Hepatocyte (in vitro differentiated cells): ENCODE measurements around the gene RASAL2. TPM values are rescaled to one million over a fixed set of nuclear protein-coding genes. Genes with fewer than 3 reads are reported as not detected.
A peak's percentile ranks its signal among the peaks of the same experiment; 100 is the strongest.

Experiments used
- DNase-seq: peaks from one replicate; pipeline ENCODE4 v3.0.0-alpha.2; 2016; ENCODE audit warnings: low spot score
- H2AFZ ChIP-seq: fragments of 200-600 bp; sonication (generic); 2 replicates; pipeline ENCODE4 v1.6.0; 2016; ENCODE audit warnings: antibody characterized with exemption, mild to moderate bottlenecking
- H3K27ac ChIP-seq: fragments of 200-600 bp; sonication (generic); 2 replicates; pipeline ENCODE4 v1.5.1; 2016; ENCODE audit warnings: mild to moderate bottlenecking
- H3K27me3 ChIP-seq: fragments of 200-600 bp; sonication (generic); 2 replicates; pipeline ENCODE4 v1.6.1; 2016
- H3K36me3 ChIP-seq: fragments of 200-600 bp; sonication (generic); replicated peaks from 2 replicates; pipeline ENCODE4 v1.5.1; 2016; ENCODE audit warnings: low read depth; ENCODE audit not compliant: insufficient read depth
- H3K4me1 ChIP-seq: fragments of 200-600 bp; sonication (generic); 2 replicates; pipeline ENCODE4 v1.5.1; 2016; ENCODE audit warnings: mild to moderate bottlenecking, moderate library complexity; ENCODE audit not compliant: insufficient read depth
- H3K4me2 ChIP-seq: fragments of 200-600 bp; sonication (generic); 2 replicates; pipeline ENCODE4 v1.6.0; 2016
- H3K4me3 ChIP-seq: fragments of 200-600 bp; sonication (generic); 2 replicates; pipeline ENCODE4 v1.5.1; 2016; ENCODE audit warnings: mild to moderate bottlenecking
- H3K79me2 ChIP-seq: fragments of 200-600 bp; sonication (generic); 2 replicates; pipeline ENCODE4 v1.6.0; 2017; ENCODE audit warnings: mild to moderate bottlenecking
- H3K9me2 ChIP-seq: fragments of 200-600 bp; sonication (generic); replicated peaks from 2 replicates; pipeline ENCODE4 v1.6.0; 2017; ENCODE audit warnings: mild to moderate bottlenecking; ENCODE audit not compliant: insufficient read depth
- H3K9me3 ChIP-seq: fragments of 200-600 bp; sonication (generic); 2 replicates; pipeline ENCODE4 v1.5.1; 2016; ENCODE audit warnings: low read depth, mild to moderate bottlenecking
- H4K20me1 ChIP-seq: fragments of 200-600 bp; sonication (generic); 2 replicates; pipeline ENCODE4 v1.6.0; 2016; ENCODE audit warnings: mild to moderate bottlenecking; ENCODE audit not compliant: insufficient read depth, poor library complexity, severe bottlenecking
- EZH2 ChIP-seq: fragments of 200-600 bp; sonication (generic); IDR thresholded peaks from 2 replicates; pipeline ENCODE4 v1.6.1; 2016; ENCODE audit warnings: antibody characterized with exemption, mild to moderate bottlenecking, borderline replicate concordance
- EZH2phosphoT487 ChIP-seq: fragments of 200-600 bp; sonication (generic); IDR thresholded peaks from one replicate; pipeline ENCODE4 v1.6.1; 2018; ENCODE audit warnings: antibody characterized with exemption, mild to moderate bottlenecking, low read depth, moderate library complexity; ENCODE audit not compliant: unreplicated experiment, severe bottlenecking
- WGBS: methylation state at CpG from one replicate; pipeline ENCODE4 v1.1.6; 2016; ENCODE audit warnings: low lambda C conversion rate; ENCODE audit errors: missing lambda C conversion rate; 5-methylcytosine and 5-hydroxymethylcytosine counted together
- polyA plus RNA-seq: library from polyadenylated mRNA; unstranded; fragments of >200 nt; fragmentation: Nextera tagmentation; extraction: Ambion mirVana; gene quantifications from 2 replicates; pipeline ENCODE4 v1.2.1, GENCODE V29; 2016
- total RNA-seq: library from RNA; depleted of rRNA; stranded (reverse); fragments of >200 nt; gene quantifications from 2 replicates; pipeline ENCODE4 v1.2.3, GENCODE V29; 2014
- TF ChIP-seq, protein P1 (sequence below): fragments of 200-600 bp; sonication (generic); IDR thresholded peaks from 2 replicates; pipeline ENCODE4 v1.5.1; 2016; ENCODE audit warnings: antibody characterized with exemption, mild to moderate bottlenecking; ENCODE audit not compliant: poor library complexity

RASAL2 gene
- total and polyA plus RNA-seq, 2 experiments from 2014 or later, result 8.7 to 24.0 TPM

DNA sequence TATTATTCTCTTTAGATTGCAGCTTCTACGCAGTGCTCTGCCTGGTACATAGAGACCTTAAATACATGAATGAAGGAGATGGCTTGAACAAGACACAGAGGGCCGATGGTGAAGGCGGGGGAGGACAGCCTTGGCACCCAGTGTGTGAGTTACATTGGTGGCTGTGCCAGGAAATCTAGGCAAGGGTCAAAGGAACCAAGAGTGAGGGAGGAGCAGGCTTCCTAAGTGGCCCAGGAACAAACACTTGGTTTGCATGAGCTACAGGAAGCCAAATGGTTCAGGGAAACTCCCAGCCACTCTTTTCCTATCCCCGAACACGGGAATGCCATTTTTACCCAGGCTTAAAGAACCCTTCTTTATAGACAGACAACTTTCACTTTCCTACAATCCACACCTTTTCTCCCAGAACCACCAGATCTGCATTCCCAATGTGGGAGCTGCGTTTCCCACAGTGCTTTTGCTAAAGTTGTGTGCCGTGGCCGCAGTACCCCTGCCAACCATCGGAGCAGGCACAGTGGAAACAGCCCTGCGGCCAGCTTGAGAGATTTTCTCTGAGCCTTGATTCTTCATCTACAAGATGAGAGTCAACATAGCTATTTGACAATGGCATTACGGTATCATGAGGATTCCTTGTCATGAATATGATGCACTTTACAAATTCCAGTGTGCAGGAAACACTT, 406.3 kb downstream of the RASAL2 start:
- no peaks in the 10 kb centered on the region for H4K20me1 ChIP-seq
- no peaks in the 10 kb centered on the region for H3K36me3 ChIP-seq
- H3K79me2 ChIP-seq, result no peaks in the 10 kb centered on the region
- no peak overlapping the region for H2AFZ ChIP-seq
- no peaks in the 10 kb centered on the region for H3K9me3 ChIP-seq
- no peaks in the 10 kb centered on the region for H3K9me2 ChIP-seq
- WGBS, result 85% methylated on average over 11 of the region's 11 CpGs
- DNase-seq, result no peak
- no peak overlapping the region for H3K4me3 ChIP-seq
- no peaks in the 10 kb centered on the region for H3K27me3 ChIP-seq
- H3K4me1 ChIP-seq, result no peaks in the 10 kb centered on the region
- no peak overlapping the region for H3K27ac ChIP-seq
- no peak overlapping the region for H3K4me2 ChIP-seq
- TF ChIP-seq EZH2phosphoT487, result no peak
- TF ChIP-seq, protein P1, sequence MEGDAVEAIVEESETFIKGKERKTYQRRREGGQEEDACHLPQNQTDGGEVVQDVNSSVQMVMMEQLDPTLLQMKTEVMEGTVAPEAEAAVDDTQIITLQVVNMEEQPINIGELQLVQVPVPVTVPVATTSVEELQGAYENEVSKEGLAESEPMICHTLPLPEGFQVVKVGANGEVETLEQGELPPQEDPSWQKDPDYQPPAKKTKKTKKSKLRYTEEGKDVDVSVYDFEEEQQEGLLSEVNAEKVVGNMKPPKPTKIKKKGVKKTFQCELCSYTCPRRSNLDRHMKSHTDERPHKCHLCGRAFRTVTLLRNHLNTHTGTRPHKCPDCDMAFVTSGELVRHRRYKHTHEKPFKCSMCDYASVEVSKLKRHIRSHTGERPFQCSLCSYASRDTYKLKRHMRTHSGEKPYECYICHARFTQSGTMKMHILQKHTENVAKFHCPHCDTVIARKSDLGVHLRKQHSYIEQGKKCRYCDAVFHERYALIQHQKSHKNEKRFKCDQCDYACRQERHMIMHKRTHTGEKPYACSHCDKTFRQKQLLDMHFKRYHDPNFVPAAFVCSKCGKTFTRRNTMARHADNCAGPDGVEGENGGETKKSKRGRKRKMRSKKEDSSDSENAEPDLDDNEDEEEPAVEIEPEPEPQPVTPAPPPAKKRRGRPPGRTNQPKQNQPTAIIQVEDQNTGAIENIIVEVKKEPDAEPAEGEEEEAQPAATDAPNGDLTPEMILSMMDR, result peak; percentile 11

DNA sequence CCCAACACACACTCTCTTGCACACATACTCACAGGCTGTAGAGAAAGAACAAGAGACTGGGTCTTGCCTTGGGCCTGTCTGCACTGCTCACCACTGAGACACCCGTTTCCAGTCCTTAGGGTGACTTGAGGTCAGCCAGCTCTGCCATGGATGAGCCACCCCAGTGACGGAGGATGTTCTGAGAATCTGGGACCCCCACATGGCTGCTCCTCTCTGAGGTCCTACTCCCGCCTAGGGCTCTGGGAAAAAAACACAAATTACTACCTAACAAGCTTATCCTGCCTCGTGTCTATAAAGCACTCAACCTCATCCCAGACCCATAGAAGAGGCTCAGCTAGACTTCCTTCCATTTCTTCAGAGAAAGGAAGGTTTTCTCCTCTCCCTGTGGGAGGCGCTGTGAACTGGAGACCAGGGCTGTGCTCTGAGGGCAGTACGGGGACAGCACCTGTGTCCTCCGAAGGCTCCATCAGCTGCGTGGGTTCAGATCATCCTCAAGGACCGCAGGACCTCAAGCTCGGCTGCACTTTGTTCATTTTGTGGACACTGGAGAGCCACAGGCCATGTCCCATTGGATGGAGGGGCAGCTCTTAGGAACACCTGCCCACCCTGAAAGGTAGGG, 407.1 kb downstream of the RASAL2 start:
- Histone ChIP-seq H3K4me2 (no peak overlapping the region), H2AFZ (no peak overlapping the region), H3K36me3 (no peaks in the 10 kb centered on the region), H3K79me2 (no peaks in the 10 kb centered on the region), H4K20me1 (no peaks in the 10 kb centered on the region), H3K27me3 (no peaks in the 10 kb centered on the region), H3K9me3 (no peaks in the 10 kb centered on the region), H3K4me3 (no peak overlapping the region), H3K27ac (no peak overlapping the region), H3K9me2 (no peaks in the 10 kb centered on the region), H3K4me1 (no peaks in the 10 kb centered on the region)
- TF ChIP-seq EZH2 (no peak), EZH2phosphoT487 (no peak)
- TF ChIP-seq, protein P1, result no peak
- WGBS, result 89% methylated on average over 10 of the region's 10 CpGs
- DNase-seq, result no peak

DNA sequence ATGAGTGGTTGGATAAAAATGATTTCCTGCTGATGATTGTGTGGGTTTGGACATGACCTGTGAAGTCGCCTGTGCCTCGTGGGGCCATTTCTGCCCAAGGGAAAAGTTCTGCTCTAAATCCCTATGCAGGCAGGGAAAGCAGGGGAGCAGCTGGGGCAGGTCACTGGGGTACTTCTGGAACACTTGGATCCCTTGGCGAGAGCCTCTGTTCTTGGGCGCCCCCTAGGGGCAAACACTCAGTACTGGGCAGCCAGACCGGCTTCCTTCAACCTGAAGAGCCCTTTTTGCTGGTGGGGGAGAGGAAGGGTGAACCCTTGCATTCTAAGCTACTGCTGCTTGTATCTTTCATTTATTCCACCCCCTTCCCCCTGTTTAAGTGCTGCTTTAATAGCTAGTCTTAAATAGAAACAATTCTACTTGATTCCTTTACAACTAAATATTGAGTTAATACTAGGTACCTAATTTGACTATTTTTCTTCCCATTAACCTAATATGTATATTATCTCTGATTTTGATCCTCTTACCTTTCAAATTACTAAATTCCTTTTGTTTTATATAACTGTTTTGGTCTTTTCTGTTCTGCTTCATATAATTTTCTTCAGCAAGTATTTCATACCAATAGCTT, 407.9 kb downstream of the RASAL2 start:
- H4K20me1 ChIP-seq, result no peaks in the 10 kb centered on the region
- H3K4me1 ChIP-seq, result no peaks in the 10 kb centered on the region
- H3K27ac ChIP-seq, result no peak overlapping the region
- WGBS, result 22% methylated on average over 5 of the region's 5 CpGs
- no peaks in the 10 kb centered on the region for H3K36me3 ChIP-seq
- no peak overlapping the region for H2AFZ ChIP-seq
- DNase-seq, result peak; percentile 85
- no peaks in the 10 kb centered on the region for H3K9me3 ChIP-seq
- H3K27me3 ChIP-seq, result no peaks in the 10 kb centered on the region
- no peak overlapping the region for H3K4me3 ChIP-seq
- H3K9me2 ChIP-seq, result no peaks in the 10 kb centered on the region
- no peak for TF ChIP-seq EZH2phosphoT487
- TF ChIP-seq, protein P1, result peak; percentile 72
- H3K4me2 ChIP-seq, result no peak overlapping the region
- no peaks in the 10 kb centered on the region for H3K79me2 ChIP-seq
